K562 (cell line): ENCODE measurements around the gene WIPF3. TPM values are rescaled to one million over a fixed set of nuclear protein-coding genes. Genes with fewer than 3 reads are reported as not detected.

ENCODE experiments used
- ATAC-seq: fragments of 200-7000 bp; cut with Tn5 transposase; 3 replicates; pipeline ENCODE4 v1.9.1; 2020; ENCODE audit warnings: moderate library complexity
- BruUV-seq: library from RNA; stranded (reverse); fragments of 400-500 nt; replicated peaks from 2 replicates; lab custom pipeline; 2021; lab: Mats Ljungman, UMichigan
- CTCF ChIA-PET: fragments of 300-600 bp; formaldehyde crosslinking; extraction: SDS; loops from one replicate; lab custom pipeline; 2021; ENCODE audit warnings: low intra/inter-chr PET ratio; lab: Yijun Ruan, JAX
- POLR2A ChIA-PET: fragments of 300-600, 350-650 bp; sonication (Branson Sonifier 250); formaldehyde crosslinking; extraction: SDS; loops from one replicate; lab custom pipeline; 2021; ENCODE audit warnings: antibody characterized with exemption, inconsistent platforms; lab: Yijun Ruan, JAX
- DNase-seq, 4 experiments: peaks; one replicate each; pipeline versions ENCODE4 v3.0.0 to v3.0.0-alpha.2; 2011 to 2018; ENCODE audit warnings: low spot score in 3 of 4, mixed read lengths in 3 of 4; ENCODE audit errors: extremely low read depth in 1 of 4
- FAIRE-seq: peaks from 2 replicates; lab custom pipeline; 2011; peaks lifted over from hg19 to GRCh38; lab: Jason Lieb, UNC
- H2AFZ ChIP-seq: 2 replicates; pipeline ENCODE4 v1.6.0; 2011; ENCODE audit warnings: low read depth, low read length, control low read depth, inconsistent platforms
- H3K27ac ChIP-seq: fragments of 200-600 bp; 3 replicates; pipeline ENCODE4 v1.8.0; 2011; ENCODE audit warnings: low read depth, mild to moderate bottlenecking, control low read depth, inconsistent platforms, low read length, moderate library complexity, mixed read lengths; ENCODE audit errors: extremely low read depth
- H3K27me3 ChIP-seq, 2 experiments: fragments of 300-600 bp in 1 of 2; 2 replicates in 1 of 2; 3 replicates in 1 of 2; pipeline versions ENCODE4 v1.6.0 to v1.8.0; 2011; ENCODE audit warnings: inconsistent platforms in 2 of 2, low read length in 2 of 2, mild to moderate bottlenecking in 1 of 2, mixed read lengths in 1 of 2, moderate library complexity in 1 of 2; ENCODE audit not compliant: control insufficient read depth in 2 of 2, insufficient read depth in 2 of 2
- H3K36me3 ChIP-seq: fragments of 300-600 bp; 3 replicates; pipeline ENCODE4 v1.8.0; 2011; ENCODE audit warnings: mild to moderate bottlenecking, low read length, inconsistent platforms; ENCODE audit not compliant: control insufficient read depth, insufficient read depth
- H3K4me1 ChIP-seq, 2 experiments: fragments of 200-600 bp in 1 of 2; replicated peaks in 1 of 2; 2 replicates in 1 of 2; 3 replicates in 1 of 2; pipeline versions ENCODE4 v1.5.1 to v1.8.0; 2011; ENCODE audit warnings: inconsistent platforms in 2 of 2, low read length in 2 of 2, mild to moderate bottlenecking in 1 of 2, mixed read lengths in 1 of 2, moderate library complexity in 1 of 2; ENCODE audit not compliant: control insufficient read depth in 2 of 2, insufficient read depth in 2 of 2
- H3K4me2 ChIP-seq: 2 replicates; pipeline ENCODE4 v1.6.1; 2011; ENCODE audit warnings: low read length, control low read depth, inconsistent platforms, mixed read lengths; ENCODE audit not compliant: insufficient read depth
- H3K4me3 ChIP-seq: fragments of 200-600 bp; sonication (generic), shearing (Covaris generic); 2 replicates; pipeline ENCODE4 v1.5.1; 2016; ENCODE audit warnings: control low read depth, inconsistent platforms
- H3K79me2 ChIP-seq: fragments of 200-600 bp; 3 replicates; pipeline ENCODE4 v1.8.0; 2011; ENCODE audit warnings: low read length, inconsistent platforms; ENCODE audit not compliant: control insufficient read depth, insufficient read depth
- H3K9ac ChIP-seq, 2 experiments: 2 replicates each; pipeline versions ENCODE4 v1.6.0 to v1.6.1; 2011; ENCODE audit warnings: low read depth in 2 of 2, low read length in 2 of 2, control low read depth in 1 of 2, inconsistent platforms in 1 of 2, mild to moderate bottlenecking in 1 of 2, mixed read lengths in 1 of 2; ENCODE audit not compliant: insufficient read depth in 1 of 2
- H3K9me1 ChIP-seq: one replicate; pipeline ENCODE4 v1.6.0; 2011; ENCODE audit warnings: inconsistent platforms, mild to moderate bottlenecking, low read length, moderate library complexity; ENCODE audit not compliant: control insufficient read depth, insufficient read depth
- H3K9me3 ChIP-seq: replicated peaks from 2 replicates; pipeline ENCODE4 v1.5.1; 2011; ENCODE audit warnings: low read depth, low read length, inconsistent platforms; ENCODE audit not compliant: control insufficient read depth, insufficient read depth
- H4K20me1 ChIP-seq: replicated peaks from 2 replicates; pipeline ENCODE4 v1.6.1; 2011; ENCODE audit warnings: low read length, inconsistent platforms, mixed read lengths; ENCODE audit not compliant: control insufficient read depth, insufficient read depth
- ARID1B ChIP-seq: fragments of 450-650 bp; IDR thresholded peaks from 2 replicates; pipeline ENCODE4 v1.6.1; 2016; ENCODE audit warnings: antibody characterized with exemption, mild to moderate bottlenecking, inconsistent platforms
- DACH1 ChIP-seq: fragments of 450-650 bp; IDR thresholded peaks from 2 replicates; pipeline ENCODE4 v1.6.1; 2018; ENCODE audit not compliant: partially characterized antibody
- POU5F1 ChIP-seq: fragments of 150-350 bp; IDR thresholded peaks from 2 replicates; pipeline ENCODE4 v1.6.1; 2014; ENCODE audit warnings: borderline replicate concordance, low read length, low read depth, mild to moderate bottlenecking; ENCODE audit not compliant: partially characterized antibody
- SAP30 ChIP-seq: fragments of 200-600 bp; sonication (generic); IDR thresholded peaks from 2 replicates; pipeline ENCODE4 v1.6.1; 2012; ENCODE audit warnings: borderline replicate concordance, low read depth, mild to moderate bottlenecking, moderate library complexity, low read length, control low read depth, inconsistent platforms; ENCODE audit not compliant: insufficient read depth, poor library complexity, severe bottlenecking
- TEAD4 ChIP-seq, 2 experiments: sonication (generic) in 1 of 2; formaldehyde crosslinking in 1 of 2; IDR thresholded peaks; 2 replicates each; pipeline versions ENCODE4 v1.6.1 to v1.8.0; 2012 to 2022; ENCODE audit warnings: borderline replicate concordance in 1 of 2, inconsistent platforms in 1 of 2, low read length in 1 of 2, mild to moderate bottlenecking in 1 of 2, missing genetic modification reagents in 1 of 2
- XRCC5 ChIP-seq: fragments of 200-400 bp; formaldehyde crosslinking; IDR thresholded peaks from 2 replicates; pipeline ENCODE4 v1.6.1; 2017; ENCODE audit warnings: low read depth, mild to moderate bottlenecking, low read length
- ZKSCAN1 ChIP-seq: fragments of 150-350 bp; IDR thresholded peaks from 2 replicates; pipeline ENCODE4 v1.6.1; 2016; ENCODE audit warnings: low read depth, low read length
- ZNF212 ChIP-seq: fragments of 450-650 bp; formaldehyde crosslinking; IDR thresholded peaks from 2 replicates; pipeline ENCODE4 v1.4.0; 2020; ENCODE audit warnings: mild to moderate bottlenecking
- WGBS: fragments of 100-300 bp; shearing (Covaris generic); methylation state at CpG from one replicate; pipeline ENCODE4 v1.1.6; 2016; ENCODE audit warnings: low coverage, mixed read lengths; ENCODE audit not compliant: insufficient coverage; ENCODE audit errors: missing lambda C conversion rate; 5-methylcytosine and 5-hydroxymethylcytosine counted together
- in situ Hi-C: fragments of 300-500 bp; cut with MboI; formaldehyde crosslinking; loops from 4 replicates; pipeline ENCODE4 v1.15.0; 2018; ENCODE audit warnings: inconsistent platforms, mixed read lengths
- intact Hi-C: fragments of 100-400 bp; cut with micrococcal nuclease; formaldehyde crosslinking; loops from 2 replicates; pipeline ENCODE4 v1.14.2; 2022
- polyA plus RNA-seq, 8 experiments: library from polyadenylated mRNA; depleted of rRNA in 4 of 8; stranded (reverse) in 5 of 8; unstranded in 3 of 8; fragments of >200 nt; fragmentation: Nextera tagmentation in 2 of 8; fragmentation: Illumina TruSeq in 1 of 8; extraction: Ambion mirVana in 2 of 8; extraction: Trizol in 1 of 8; gene quantifications; 2 replicates each; pipeline versions ENCODE4 v1.2.1 to v1.2.3, GENCODE V29; 2011 to 2014; ENCODE audit warnings: inconsistent platforms in 1 of 8, missing spikeins in 1 of 8
- total RNA-seq, 7 experiments: library from RNA; depleted of rRNA in 6 of 7; stranded (reverse); fragments of >200 nt in 6 of 7; fragmentation: Illumina TruSeq in 2 of 7; extraction: Trizol in 2 of 7; gene quantifications; 2 replicates each; pipeline versions ENCODE4 v1.2.1 to v1.2.3, GENCODE V29; 2011 to 2021; ENCODE audit warnings: low replicate concordance in 1 of 7
- TF ChIP-seq, protein P1 (sequence below), 2 experiments: fragments of 450-650 bp; IDR thresholded peaks; 2 replicates each; pipeline ENCODE4 v1.6.1; 2016
- TF ChIP-seq, protein P2 (sequence below), 2 experiments: fragments of 450-650 bp in 1 of 2; sonication (generic) in 1 of 2; formaldehyde crosslinking in 1 of 2; IDR thresholded peaks in 1 of 2; conservative IDR thresholded peaks in 1 of 2; 2 replicates each; pipeline versions ENCODE4 v1.6.1 to v1.8.1; 2016 to 2023; ENCODE audit warnings: mild to moderate bottlenecking in 2 of 2, moderate library complexity in 2 of 2, inconsistent platforms in 1 of 2, missing genetic modification reagents in 1 of 2

The WIPF3 gene
- total and polyA plus RNA-seq, 9 of the 15 experiments (the other 6 are each of a cell fraction or from before 2014, with no cell fraction given) = 0.18 to 3.2 (median 1.7) TPM

DNA sequence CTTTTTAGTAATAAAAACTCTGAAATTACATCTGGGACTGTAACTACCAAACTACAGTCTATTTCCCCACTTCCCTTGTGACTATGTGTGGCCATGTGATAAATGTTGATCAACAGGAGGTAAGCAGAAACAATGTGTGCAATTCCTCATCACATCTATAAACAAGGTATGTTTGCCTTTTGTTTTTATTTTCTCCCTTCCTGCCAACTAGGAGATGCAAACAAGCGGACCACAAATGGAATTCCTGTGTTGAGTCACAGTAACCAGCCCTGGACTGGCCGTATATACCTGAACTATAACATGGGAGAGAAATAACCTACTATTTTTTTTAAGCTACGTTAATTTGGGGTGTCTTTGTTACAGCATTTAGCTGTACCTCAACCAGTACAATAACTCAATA, 130.8 kb downstream of the WIPF3 start:
- Histone ChIP-seq H3K4me2 (no peak overlapping the region), H3K27ac (no peak overlapping the region), H3K9me1 (no peaks in the 10 kb centered on the region), H3K9me3 (no peaks in the 10 kb centered on the region; the same call in 1 of the 2 replicates), H3K27me3 (peaks cover 6 to 9% of the 10 kb centered on the region in 2 experiments; a peak in 2 of 5 replicates), H3K4me3 (no peak overlapping the region), H3K36me3 (no peaks in the 10 kb centered on the region), H4K20me1 (no peaks in the 10 kb centered on the region), H3K79me2 (no peaks in the 10 kb centered on the region), H2AFZ (no peak overlapping the region), H3K9ac (no peak overlapping the region), H3K4me1 (no peaks in the 10 kb centered on the region; a peak in 1 of 5 replicates)
- 8% methylated on average over 3 of the region's 3 CpGs for WGBS
- ChIA-PET POLR2A (no interaction called here), CTCF (no interaction called here)
- in situ Hi-C loops = no loop called here
- FAIRE-seq (no peak), DNase-seq (no peak), ATAC-seq (no peak)
- TF ChIP-seq ARID1B (no peak), ZKSCAN1 (no peak), SAP30 (no peak), TEAD4 (IDR thresholded peaks at IDR 0.05; ENCODE audit: low read length) (no peak), TEAD4 (CRISPR knock-in tag; IDR thresholded peaks at IDR 0.05; ENCODE audit: borderline replicate concordance) (no peak), ZNF212 (CRISPR knock-in tag) (no peak)
- intact Hi-C loops = no loop called here
- BruUV-seq = no TSS peak

DNA sequence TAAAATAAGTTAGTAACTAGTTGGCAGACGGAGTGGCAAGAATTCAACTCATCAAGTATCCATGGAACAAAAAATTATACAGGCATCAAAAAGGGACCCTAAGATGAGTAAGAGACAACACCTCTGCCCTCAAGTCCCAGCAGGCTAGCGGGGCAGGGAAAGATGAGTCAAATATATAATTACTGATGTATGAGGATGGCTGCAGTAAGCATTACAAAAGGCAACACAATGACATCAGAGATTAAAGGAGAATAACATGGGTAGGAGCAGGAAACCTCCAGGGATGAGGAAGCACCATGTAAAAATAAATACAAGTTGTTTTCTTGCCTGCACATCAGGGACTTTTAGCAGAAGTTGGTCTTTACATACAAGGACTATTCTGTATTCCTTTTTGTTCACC, 133.9 kb downstream of the WIPF3 start:
- no TSS peak for BruUV-seq
- intact Hi-C loops = no loop called here
- no peak overlapping the region for H2AFZ ChIP-seq
- no peak overlapping the region for H3K4me2 ChIP-seq
- no peaks in the 10 kb centered on the region; the same call in 1 of the 2 replicates for H3K9me3 ChIP-seq
- H3K27me3 ChIP-seq = peaks cover 6 to 9% of the 10 kb centered on the region in 2 experiments; a peak in 2 of 5 replicates
- H3K27ac ChIP-seq = no peak overlapping the region
- no peaks in the 10 kb centered on the region for H3K36me3 ChIP-seq
- H3K9me1 ChIP-seq = no peaks in the 10 kb centered on the region
- H3K4me3 ChIP-seq = no peak overlapping the region
- DNase-seq (no peak), FAIRE-seq (no peak), ATAC-seq (no peak)
- in situ Hi-C loops = no loop called here
- no peak overlapping the region for H3K9ac ChIP-seq
- WGBS = 15% methylated on average over 2 of the region's 2 CpGs
- ChIA-PET CTCF (no interaction called here), POLR2A (no interaction called here)
- no peaks in the 10 kb centered on the region for H4K20me1 ChIP-seq
- H3K79me2 ChIP-seq = no peaks in the 10 kb centered on the region
- H3K4me1 ChIP-seq = peaks cover 0 to 5% of the 10 kb centered on the region in 2 experiments; a peak in 1 of 5 replicates
- no peak for TF ChIP-seq DACH1
- TF ChIP-seq XRCC5 = no peak
- no peak for TF ChIP-seq POU5F1
- TF ChIP-seq, protein P1, sequence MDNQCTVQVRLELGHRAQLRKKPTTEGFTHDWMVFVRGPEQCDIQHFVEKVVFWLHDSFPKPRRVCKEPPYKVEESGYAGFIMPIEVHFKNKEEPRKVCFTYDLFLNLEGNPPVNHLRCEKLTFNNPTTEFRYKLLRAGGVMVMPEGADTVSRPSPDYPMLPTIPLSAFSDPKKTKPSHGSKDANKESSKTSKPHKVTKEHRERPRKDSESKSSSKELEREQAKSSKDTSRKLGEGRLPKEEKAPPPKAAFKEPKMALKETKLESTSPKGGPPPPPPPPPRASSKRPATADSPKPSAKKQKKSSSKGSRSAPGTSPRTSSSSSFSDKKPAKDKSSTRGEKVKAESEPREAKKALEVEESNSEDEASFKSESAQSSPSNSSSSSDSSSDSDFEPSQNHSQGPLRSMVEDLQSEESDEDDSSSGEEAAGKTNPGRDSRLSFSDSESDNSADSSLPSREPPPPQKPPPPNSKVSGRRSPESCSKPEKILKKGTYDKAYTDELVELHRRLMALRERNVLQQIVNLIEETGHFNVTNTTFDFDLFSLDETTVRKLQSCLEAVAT (IDR thresholded peaks at IDR 0.05) = no peak
- TF ChIP-seq, protein P2, sequence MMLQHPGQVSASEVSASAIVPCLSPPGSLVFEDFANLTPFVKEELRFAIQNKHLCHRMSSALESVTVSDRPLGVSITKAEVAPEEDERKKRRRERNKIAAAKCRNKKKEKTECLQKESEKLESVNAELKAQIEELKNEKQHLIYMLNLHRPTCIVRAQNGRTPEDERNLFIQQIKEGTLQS (IDR thresholded peaks at IDR 0.05) = no peak
- TF ChIP-seq, protein P2 (CRISPR knock-in tag; conservative IDR thresholded peaks at IDR 0.05) = no peak
